CD14-positive monocyte (primary cell): Measurements from ENCODE around the gene SETD1B. TPM values are rescaled to one million over a fixed set of nuclear protein-coding genes. Genes with fewer than 3 reads are reported as not detected.
A peak's percentile ranks its signal among the peaks of the same experiment; 100 is the strongest.
"Not testable (repeated sequence)": the region's sequence is repeated elsewhere in the genome, so short reads cannot be mapped to it uniquely, and the experiment has no call there.

Experiments
- DNase-seq, 3 donors: peaks; one replicate each; pipeline ENCODE4 v3.0.0-alpha.2; 2011 to 2022
- H2AFZ ChIP-seq: 2 replicates; pipeline ENCODE4 v1.6.0; 2012; ENCODE audit warnings: mild to moderate bottlenecking, low read depth, low read length, inconsistent platforms; ENCODE audit not compliant: insufficient read depth, poor library complexity, severe bottlenecking
- H3K27ac ChIP-seq, 2 donors: 1 replicate in 1 of 2; 2 replicates in 1 of 2; pipeline ENCODE4 v1.5.1; 2012 to 2013; ENCODE audit warnings: low read length in 2 of 2, control low read depth in 1 of 2, inconsistent platforms in 1 of 2, low read depth in 1 of 2, mild to moderate bottlenecking in 1 of 2
- H3K27me3 ChIP-seq, 2 donors: one replicate each; pipeline versions ENCODE4 v1.6.0 to v1.6.1; 2011 to 2013; ENCODE audit warnings: low read length in 2 of 2; ENCODE audit not compliant: control insufficient read depth in 2 of 2, insufficient read depth in 2 of 2
- H3K36me3 ChIP-seq, 2 donors: replicated peaks in 1 of 2; 1 replicate in 1 of 2; 2 replicates in 1 of 2; pipeline versions ENCODE4 v1.5.1 to v1.6.1; 2012 to 2013; ENCODE audit warnings: low read length in 2 of 2, control low read depth in 1 of 2, inconsistent platforms in 1 of 2, mild to moderate bottlenecking in 1 of 2; ENCODE audit not compliant: insufficient read depth in 2 of 2, control insufficient read depth in 1 of 2
- H3K4me1 ChIP-seq, 2 donors: 1 replicate in 1 of 2; 2 replicates in 1 of 2; pipeline versions ENCODE4 v1.5.1 to v1.6.1; 2012 to 2013; ENCODE audit warnings: low read length in 2 of 2, control low read depth in 1 of 2, inconsistent platforms in 1 of 2, mild to moderate bottlenecking in 1 of 2, moderate library complexity in 1 of 2; ENCODE audit not compliant: insufficient read depth in 2 of 2, control insufficient read depth in 1 of 2
- H3K4me2 ChIP-seq: replicated peaks from 2 replicates; pipeline ENCODE3; 2012; ENCODE audit warnings: low read length, moderate library complexity, mild to moderate bottlenecking; ENCODE audit not compliant: poor library complexity, severe bottlenecking; ENCODE audit errors: extremely low read depth
- H3K4me3 ChIP-seq, 3 experiments: fragments of 200-600 bp in 1 of 3; sonication (generic) in 1 of 3; replicated peaks in 1 of 3; 1 replicate in 2 of 3; 2 replicates in 1 of 3; pipeline ENCODE4 v1.5.1; 2011 to 2013; ENCODE audit warnings: low read length in 3 of 3, mild to moderate bottlenecking in 3 of 3, control low read depth in 2 of 3, low read depth in 2 of 3, inconsistent platforms in 1 of 3, moderate library complexity in 1 of 3
- H3K79me2 ChIP-seq: 2 replicates; pipeline ENCODE4 v1.6.0; 2012; ENCODE audit warnings: mild to moderate bottlenecking, control low read depth, inconsistent platforms, low read length, moderate library complexity; ENCODE audit not compliant: insufficient read depth
- H3K9ac ChIP-seq: 2 replicates; pipeline ENCODE4 v1.6.0; 2017; ENCODE audit warnings: low read length, mild to moderate bottlenecking; ENCODE audit not compliant: insufficient read depth, poor library complexity, severe bottlenecking
- H3K9me3 ChIP-seq, 2 donors: replicated peaks in 1 of 2; 1 replicate in 1 of 2; 2 replicates in 1 of 2; pipeline versions ENCODE4 v1.5.1 to v1.6.1; 2012 to 2013; ENCODE audit warnings: low read length in 2 of 2, control low read depth in 1 of 2; ENCODE audit not compliant: control insufficient read depth in 1 of 2, insufficient read depth in 1 of 2
- H4K20me1 ChIP-seq: 2 replicates; pipeline ENCODE4 v1.6.0; 2012; ENCODE audit warnings: mild to moderate bottlenecking, low read length, control low read depth, moderate library complexity; ENCODE audit not compliant: insufficient read depth
- H3K27ac Mint-ChIP-seq, 7 donors: one replicate each; pipeline ENCODE4 v1.8.0; 2020; ENCODE audit warnings: mild to moderate bottlenecking in 7 of 7, mixed read lengths in 7 of 7, moderate library complexity in 6 of 7, inconsistent platforms in 2 of 7
- H3K27me3 Mint-ChIP-seq, 3 donors: one replicate each; pipeline ENCODE4 v1.8.0; 2021 to 2022; ENCODE audit warnings: low read depth in 3 of 3, mild to moderate bottlenecking in 3 of 3, mixed read lengths in 3 of 3, moderate library complexity in 3 of 3, inconsistent platforms in 1 of 3
- H3K36me3 Mint-ChIP-seq, 2 donors: one replicate each; pipeline ENCODE4 v1.8.0; 2020; ENCODE audit warnings: mixed read lengths in 2 of 2, inconsistent platforms in 1 of 2, mild to moderate bottlenecking in 1 of 2
- H3K4me1 Mint-ChIP-seq: one replicate; pipeline ENCODE4 v1.8.0; 2020; ENCODE audit warnings: mild to moderate bottlenecking, mixed read lengths
- H3K4me3 Mint-ChIP-seq, 2 donors: one replicate each; pipeline ENCODE4 v1.8.0; 2020; ENCODE audit warnings: mild to moderate bottlenecking in 2 of 2, mixed read lengths in 2 of 2, moderate library complexity in 1 of 2
- H3K9me3 Mint-ChIP-seq, 7 donors: one replicate each; pipeline ENCODE4 v1.8.0; 2020 to 2022; ENCODE audit warnings: mixed read lengths in 7 of 7, mild to moderate bottlenecking in 6 of 7, moderate library complexity in 6 of 7, inconsistent platforms in 2 of 7
- CTCF ChIP-seq: fragments of 200-600 bp; IDR thresholded peaks from one replicate; pipeline ENCODE4 v1.8.0; 2022; ENCODE audit warnings: antibody characterized with exemption, mild to moderate bottlenecking
- WGBS: methylation state at CpG from one replicate; pipeline ENCODE4 v1.1.5; 2013; ENCODE audit warnings: missing lambda C conversion rate; ENCODE audit not compliant: insufficient coverage; 5-methylcytosine and 5-hydroxymethylcytosine counted together
- intact Hi-C, 2 donors: fragments of 100-400 bp; cut with micrococcal nuclease; formaldehyde crosslinking; loops; one replicate each; pipeline versions ENCODE4 v1.15.0 to v1.15.1; 2023
- polyA plus RNA-seq, 3 donors: library from polyadenylated mRNA; depleted of rRNA in 1 of 3; unstranded in 2 of 3; stranded (reverse) in 1 of 3; fragments of 300-500 nt in 2 of 3; fragments of >200 nt in 1 of 3; fragmentation: Illumina TruSeq in 2 of 3; gene quantifications; 1 replicate in 2 of 3; 2 replicates in 1 of 3; pipeline ENCODE4 v1.2.3, GENCODE V29; 2012 to 2021

The SETD1B gene
- polyA plus RNA-seq, 3 donors, result 0.28 to 9.0 (median 0.60) TPM

DNA sequence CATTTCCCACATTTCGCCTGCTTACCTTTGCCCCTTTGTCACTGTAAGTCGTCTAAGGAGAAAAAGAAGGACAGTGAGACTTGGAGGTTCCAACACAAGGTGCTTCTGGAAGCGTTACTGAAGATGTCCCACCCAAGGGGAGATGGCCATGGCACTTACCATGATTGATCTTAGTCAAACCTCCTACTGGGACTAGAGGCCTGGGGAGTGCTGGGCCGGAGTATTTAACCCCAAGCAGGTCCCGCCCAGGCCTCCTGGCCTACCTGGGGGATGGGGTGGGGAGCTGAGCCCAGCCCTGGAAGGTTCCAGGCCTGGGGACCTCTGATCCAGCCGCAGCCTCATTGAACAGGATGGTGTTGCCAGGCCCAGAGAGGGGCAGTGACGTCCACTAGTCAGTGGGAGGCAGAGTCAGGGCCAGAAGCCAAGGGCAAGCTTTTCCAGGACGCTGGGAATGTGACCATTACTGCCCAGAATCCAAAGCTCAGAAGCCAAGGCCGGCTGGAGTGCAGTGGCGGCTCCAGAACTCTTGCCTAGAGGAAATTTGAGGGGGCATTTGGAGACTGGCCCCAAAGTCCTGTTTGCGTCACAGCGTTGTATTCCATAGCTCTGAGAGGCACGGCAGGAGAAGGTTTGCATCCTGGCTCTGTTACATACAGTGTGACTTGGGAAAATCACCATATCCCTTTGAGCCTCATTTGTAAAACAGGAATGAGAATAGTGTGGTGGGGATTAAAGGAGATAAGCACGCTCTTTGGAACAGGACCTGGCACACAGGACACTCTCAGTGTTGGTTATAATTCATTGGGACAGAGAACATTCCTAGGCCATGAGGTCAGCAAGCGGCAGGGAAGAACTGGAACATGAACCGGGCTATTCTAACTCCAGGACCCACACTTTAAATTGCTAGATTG, 55.1 kb downstream of the SETD1B start, which contains the start of gene HPD:
HPD (minus strand) TSS at position 198 of the 911 bp plus-strand sequence; CDS start at position 162, 36 bp downstream.
- Histone ChIP-seq H3K4me1 (peaks cover 30 to 34% of the 10 kb centered on the region in 2 donors), H3K27ac (no peak within 1 kb of the TSS), H3K79me2 (no peaks in the 10 kb centered on the region), H4K20me1 (no peaks in the 10 kb centered on the region), H3K9ac (no peak within 1 kb of the TSS), H3K4me2 (no peak within 1 kb of the TSS), H3K4me3 (no peak within 1 kb of the TSS), H3K27me3 (no peaks in the 10 kb centered on the region), H2AFZ (no peak within 1 kb of the TSS), H3K9me3 (no peaks in the 10 kb centered on the region), H3K36me3 (no peaks in the 10 kb centered on the region)
- Mint-ChIP-seq H3K27me3 (peaks cover 4 to 6% (median 5%) of the 10 kb centered on the region in 3 donors), H3K4me3 (no peak within 1 kb of the TSS), H3K9me3 (no peaks in the 10 kb centered on the region), H3K36me3 (peaks cover 1 to 3% of the 10 kb centered on the region in 2 donors), H3K4me1 (peaks cover 24% of the 10 kb centered on the region), H3K27ac (peak within 1 kb of the TSS in 1 of 7 donors; percentile 14)
- DNase-seq, result no peak
- WGBS, result 95% methylated on average over 11 of the region's 16 CpGs
- no peak for TF ChIP-seq CTCF
- intact Hi-C loops, result no loop called here

DNA sequence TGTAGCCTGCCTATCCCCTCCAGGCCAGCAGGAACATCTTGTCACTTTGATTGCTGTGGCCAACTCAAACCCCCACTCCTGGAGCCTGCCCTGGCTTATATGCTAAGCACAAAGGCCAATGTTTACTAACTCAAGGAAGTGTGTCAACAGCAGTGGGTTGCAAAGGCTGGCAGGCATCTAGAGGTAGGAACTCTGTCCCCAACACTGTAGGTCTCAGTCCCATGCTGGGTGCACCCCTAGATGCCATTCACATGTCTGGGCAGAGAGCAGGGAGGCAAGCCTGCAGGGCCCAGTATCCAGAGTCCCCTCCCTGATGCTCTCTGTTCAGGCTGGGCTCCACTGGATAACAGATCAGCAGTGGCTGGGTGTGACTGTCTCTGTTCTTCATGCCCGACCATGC, 56.4 kb downstream of the SETD1B start:
- Mint-ChIP-seq H3K4me3 (no peak overlapping the region), H3K9me3 (no peaks in the 10 kb centered on the region), H3K27me3 (peaks cover 4 to 5% (median 5%) of the 10 kb centered on the region in 3 donors), H3K36me3 (peaks cover 1 to 3% of the 10 kb centered on the region in 2 donors), H3K27ac (no peak overlapping the region), H3K4me1 (peaks cover 20% of the 10 kb centered on the region)
- WGBS, result 100% methylated on average over 1 of the region's 1 CpG
- TF ChIP-seq CTCF, result no peak
- no peak for DNase-seq
- H3K4me2 ChIP-seq, result no peak overlapping the region
- H3K27me3 ChIP-seq, result no peaks in the 10 kb centered on the region
- H2AFZ ChIP-seq, result no peak overlapping the region
- no peak overlapping the region for H3K4me3 ChIP-seq
- no peaks in the 10 kb centered on the region for H4K20me1 ChIP-seq
- intact Hi-C loops, result no loop called here
- no peaks in the 10 kb centered on the region for H3K9me3 ChIP-seq
- H3K27ac ChIP-seq, result no peak overlapping the region
- H3K36me3 ChIP-seq, result no peaks in the 10 kb centered on the region
- H3K79me2 ChIP-seq, result no peaks in the 10 kb centered on the region
- H3K4me1 ChIP-seq, result peaks cover 21 to 26% of the 10 kb centered on the region in 2 donors
- H3K9ac ChIP-seq, result no peak overlapping the region

GRCh38 chr12:121860699-121861098, 56.9 kb downstream of the SETD1B start:
- H3K27me3 ChIP-seq, H3K4me3 ChIP-seq, H3K9ac ChIP-seq, H3K27ac ChIP-seq, H4K20me1 ChIP-seq, H3K9me3 Mint-ChIP-seq, H3K4me3 Mint-ChIP-seq, H3K4me2 ChIP-seq, DNase-seq, H3K36me3 ChIP-seq, H3K27me3 Mint-ChIP-seq, H3K79me2 ChIP-seq, H3K36me3 Mint-ChIP-seq, H3K9me3 ChIP-seq, H2AFZ ChIP-seq, intact Hi-C loops, H3K27ac Mint-ChIP-seq: not testable (repeated sequence)
- peaks cover 16% of the 10 kb centered on the region for H3K4me1 Mint-ChIP-seq
- WGBS, result 100% methylated on average over 2 of the region's 4 CpGs
- H3K4me1 ChIP-seq, result peaks cover 17 to 23% of the 10 kb centered on the region in 2 donors
